Measurements from ENCODE around the gene NRSN1.

- no peak for TF ChIP-seq CTCF (IDR thresholded peaks at IDR 0.05; ENCODE audit: insufficient read depth, low read length, poor library complexity, severe bottlenecking)
- no peak for TF ChIP-seq EZH2phosphoT487 (conservative IDR thresholded peaks at IDR 0.05; ENCODE audit: low read length)
These were observed 13.6 kb downstream of the NRSN1 start for GRCh38 chr6:24139639-24140038.
